HG03039 (cell line): Measurements from ENCODE around the gene TBC1D8.
A peak's percentile ranks its signal among the peaks of the same experiment; 100 is the strongest.

Experiments used
- ATAC-seq: cut with Tn5 transposase; IDR thresholded peaks from one replicate; pipeline ENCODE4 v1.9.1; 2021; ENCODE audit warnings: mild to moderate bottlenecking, moderate library complexity; ENCODE audit not compliant: unreplicated experiment

TBC1D8 gene

DNA sequence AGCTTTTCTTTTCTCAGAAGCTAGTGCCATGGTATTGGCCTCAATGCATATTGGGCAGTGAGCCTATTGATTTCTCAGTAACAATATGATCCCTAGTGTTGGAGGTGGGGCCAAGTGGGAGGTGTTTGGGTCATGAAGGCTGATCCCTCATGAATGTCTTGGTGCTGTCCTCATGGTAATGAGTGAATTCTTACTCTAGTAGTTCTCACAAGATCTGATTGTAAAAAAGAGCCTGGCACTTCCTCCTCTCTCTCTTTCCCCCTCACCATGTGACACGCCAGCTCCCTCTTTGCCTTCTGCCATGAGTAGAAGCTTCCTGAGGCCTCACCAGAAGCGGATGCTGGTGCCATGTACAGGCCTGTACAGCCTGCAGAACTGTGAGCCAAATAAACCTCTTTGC, 12.8 kb upstream of the TBC1D8 start:
- ATAC-seq, result no peak

DNA sequence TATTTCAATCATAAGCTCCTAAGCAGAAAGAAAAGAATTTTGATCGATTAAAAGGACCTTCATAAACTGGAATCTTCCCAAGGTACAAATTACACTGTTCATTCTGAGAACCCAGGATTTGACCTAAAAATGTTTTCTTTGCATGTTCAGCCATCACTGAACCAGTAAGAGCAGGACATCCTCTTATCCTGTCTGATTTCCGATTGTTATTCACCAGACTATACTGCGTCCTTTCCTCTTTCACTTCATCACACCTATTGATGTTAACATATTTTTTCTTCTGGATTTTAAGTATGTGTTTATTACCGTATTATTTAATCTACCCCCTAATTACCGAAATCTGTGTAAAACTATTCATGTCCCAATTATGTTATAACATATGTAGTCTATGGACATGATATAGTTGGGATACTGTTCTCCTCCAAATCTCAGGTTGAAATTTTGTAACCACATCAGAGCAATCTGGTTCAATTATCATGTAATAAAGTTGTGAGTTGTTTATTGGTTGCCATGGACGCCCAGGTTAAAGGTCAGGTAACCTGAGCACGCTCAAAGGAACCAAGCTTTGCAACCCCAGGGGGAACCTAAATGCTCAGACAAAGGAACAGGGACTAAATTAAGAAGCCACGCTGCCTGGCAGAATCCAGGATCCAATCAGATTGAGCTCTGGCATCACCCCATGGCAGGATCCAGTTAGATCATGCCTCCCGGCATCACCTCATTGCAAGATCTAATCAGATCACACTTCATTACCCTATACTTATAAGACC, 11.6 kb upstream of the TBC1D8 start:
- no peak for ATAC-seq

GRCh38 chr2:101161658-101162057, 10.5 kb upstream of the TBC1D8 start:
- no peak for ATAC-seq

- no peak for ATAC-seq
Measured at GRCh38 chr2:101160454-101160853, 9.3 kb upstream of the TBC1D8 start.

DNA sequence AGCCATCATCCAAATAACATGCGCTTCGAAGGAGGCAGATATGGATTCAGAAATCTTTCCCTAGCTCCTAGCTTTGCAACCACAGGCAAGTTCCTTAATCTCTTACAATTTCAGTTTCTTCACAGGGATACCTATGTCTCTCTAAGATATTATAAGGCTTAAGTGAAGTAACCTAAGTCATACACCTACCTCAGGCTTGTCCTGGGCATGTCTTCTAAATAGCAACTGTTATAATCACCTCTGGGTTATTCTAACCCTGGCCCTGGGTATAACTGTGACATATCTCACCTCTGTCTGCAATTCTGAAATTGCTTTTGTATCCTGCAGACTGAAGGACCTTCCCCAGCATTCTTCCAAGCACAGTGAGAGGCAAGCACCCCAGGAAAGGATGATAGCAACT, 8.3 kb upstream of the TBC1D8 start:
- ATAC-seq, result no peak

DNA sequence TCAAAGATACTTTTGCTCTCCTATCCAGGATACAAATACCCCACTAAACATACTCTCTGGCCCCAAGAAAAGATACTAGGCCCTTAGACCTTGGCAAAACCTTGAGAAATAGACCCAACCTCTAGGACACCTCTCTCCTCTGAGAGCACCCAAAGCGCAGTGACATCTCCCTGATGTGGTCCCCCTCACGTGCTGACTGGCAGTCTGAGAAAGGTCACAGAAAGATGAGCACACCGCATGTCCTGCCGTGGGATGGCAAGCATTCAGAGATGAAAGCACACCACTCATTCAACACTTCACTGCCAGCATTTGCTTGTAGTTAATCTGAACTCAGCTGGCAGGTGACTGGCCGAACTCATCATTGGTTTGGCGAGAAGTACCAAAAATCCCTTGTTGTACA, 6.1 kb upstream of the TBC1D8 start:
- no peak for ATAC-seq

DNA sequence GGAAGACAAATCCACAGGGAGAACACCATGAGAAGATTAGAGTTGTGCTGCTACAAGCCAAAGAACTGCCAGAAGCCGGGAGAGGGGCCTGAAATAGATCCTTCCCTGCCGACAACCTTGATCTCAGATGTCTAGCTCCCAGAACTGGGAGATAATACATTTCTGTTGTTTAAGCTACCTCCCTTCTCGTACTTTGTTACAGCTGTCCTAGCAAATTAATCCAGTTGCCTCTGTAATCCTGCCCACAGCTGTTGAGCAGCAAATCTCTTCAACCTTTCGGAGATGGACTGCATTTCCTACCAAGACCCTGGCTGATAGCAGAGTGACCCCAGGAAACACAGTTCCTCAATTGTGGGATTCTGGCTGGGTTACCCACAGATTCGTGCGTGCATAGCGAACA, 2.6 kb upstream of the TBC1D8 start:
- ATAC-seq, result no peak

DNA sequence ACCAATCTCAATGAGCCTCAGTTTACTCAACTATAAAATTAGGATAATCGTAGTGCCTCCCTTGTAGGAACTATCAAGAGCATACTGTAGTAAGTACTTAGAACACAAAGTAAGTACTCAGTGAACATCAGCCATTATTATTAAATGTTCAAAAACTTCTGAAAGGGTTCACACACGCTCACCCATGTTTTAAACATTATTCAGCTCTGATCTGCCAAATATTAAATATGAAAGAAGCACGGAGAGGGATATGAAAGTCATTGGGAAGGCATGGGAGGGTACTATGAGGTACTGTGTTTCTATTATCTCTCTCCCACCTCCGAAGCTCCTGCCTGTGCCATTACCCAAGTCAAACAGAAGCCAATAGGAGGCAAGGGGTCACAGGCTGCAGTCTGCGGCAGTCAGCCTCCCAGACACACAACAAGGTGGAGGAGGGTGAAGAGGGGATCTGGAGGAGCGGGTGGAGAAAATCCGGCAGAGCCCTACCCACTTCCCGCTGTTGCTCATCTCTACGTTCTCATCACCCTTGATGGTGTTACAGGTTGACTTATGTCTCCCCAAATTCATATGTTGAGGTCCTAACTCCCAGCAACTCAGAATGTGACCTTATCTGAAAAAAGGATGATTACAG, 2.0 kb upstream of the TBC1D8 start:
- no peak for ATAC-seq

GRCh38 chr2:101152272-101153076, 1.3 kb upstream of the TBC1D8 start:
- no peak for ATAC-seq

GRCh38 chr2:101151859-101152271, 683 bp upstream of the TBC1D8 start:
- ATAC-seq, result no peak

DNA sequence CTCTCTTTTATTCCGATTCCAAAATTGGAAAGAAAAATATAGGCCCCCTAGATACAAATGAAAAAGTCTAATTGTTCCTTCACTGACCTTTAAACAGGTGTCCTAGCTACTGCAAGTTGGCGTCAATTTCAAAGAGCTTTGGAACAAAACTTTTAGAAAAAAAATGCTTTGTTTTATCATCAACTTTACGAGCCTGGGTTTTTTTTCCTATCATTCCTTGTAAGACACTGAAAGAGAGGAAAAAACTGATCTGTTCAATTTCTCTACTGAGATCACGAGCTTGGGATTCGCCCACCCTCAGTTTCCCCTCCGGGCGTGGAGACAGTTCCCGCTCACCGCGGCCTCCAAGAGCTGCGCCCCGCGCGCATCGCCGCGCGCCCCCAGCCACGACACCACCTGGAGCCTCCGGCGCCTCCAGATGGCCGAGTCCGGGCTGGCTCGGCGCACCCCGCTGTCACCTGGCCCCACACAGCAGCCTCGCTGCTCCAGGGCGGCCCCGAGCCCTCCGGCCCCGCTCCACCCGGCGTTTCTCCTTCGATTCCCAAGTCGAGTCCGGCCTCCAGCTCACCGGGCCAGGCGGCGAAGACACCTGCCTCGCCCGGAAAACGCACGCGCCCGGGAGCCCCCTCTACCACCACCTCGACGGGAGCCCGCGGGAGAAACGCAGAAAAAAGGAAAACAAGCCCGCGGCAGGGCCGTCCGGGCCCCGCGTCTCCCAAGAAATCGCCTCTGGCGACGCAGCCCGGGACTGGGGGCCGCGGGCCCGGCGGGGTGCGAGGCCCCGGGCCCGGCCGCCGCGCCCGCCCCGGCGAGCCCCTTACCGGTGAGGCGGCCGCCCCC, 656 bp downstream of the TBC1D8 start:
- peak; percentile 17 for ATAC-seq

DNA sequence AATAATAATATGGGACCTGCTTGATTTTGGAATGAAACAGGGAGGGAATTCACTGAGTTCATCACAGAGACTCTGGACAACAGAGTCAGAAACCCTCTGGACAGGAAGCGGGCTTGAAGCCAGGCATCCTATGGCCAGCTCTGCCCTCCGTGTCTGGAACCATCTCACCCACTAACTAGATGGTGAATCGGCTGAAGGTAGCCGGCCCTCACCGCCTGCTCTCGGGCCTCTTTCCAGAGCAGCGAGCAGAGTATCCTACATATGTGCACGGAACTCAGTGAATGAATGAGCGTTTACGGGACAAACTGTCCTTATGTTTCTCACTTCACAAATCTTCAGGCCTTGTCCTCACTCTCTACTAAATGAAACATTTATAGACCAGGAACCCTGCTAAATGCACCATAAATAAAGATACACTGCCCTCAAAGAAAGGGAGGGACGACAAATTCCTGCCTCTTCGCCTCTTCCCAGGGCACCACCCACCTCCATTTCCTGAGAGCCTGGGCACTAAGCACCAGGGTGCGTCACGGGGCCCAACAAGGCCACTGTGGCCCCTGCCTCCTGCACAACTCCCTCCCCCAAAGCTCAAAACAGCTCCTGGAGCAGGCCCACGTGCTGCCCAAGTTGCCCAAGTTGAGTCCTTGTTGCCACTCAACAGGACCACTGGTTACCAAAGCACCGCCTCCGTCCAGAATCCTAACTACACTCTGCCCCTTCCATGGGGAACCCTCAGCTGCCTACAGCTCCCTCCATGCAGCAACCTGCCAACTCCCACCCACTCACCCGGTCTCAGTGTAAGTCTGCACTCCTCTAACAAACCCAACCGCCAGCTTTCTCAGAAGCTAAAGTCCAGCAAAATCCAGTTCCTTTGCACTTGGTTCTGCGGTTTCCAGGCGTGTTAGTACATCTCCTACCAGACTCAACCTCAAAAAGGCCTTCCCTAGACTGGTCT, 1.7 kb downstream of the TBC1D8 start:
- no peak for ATAC-seq

DNA sequence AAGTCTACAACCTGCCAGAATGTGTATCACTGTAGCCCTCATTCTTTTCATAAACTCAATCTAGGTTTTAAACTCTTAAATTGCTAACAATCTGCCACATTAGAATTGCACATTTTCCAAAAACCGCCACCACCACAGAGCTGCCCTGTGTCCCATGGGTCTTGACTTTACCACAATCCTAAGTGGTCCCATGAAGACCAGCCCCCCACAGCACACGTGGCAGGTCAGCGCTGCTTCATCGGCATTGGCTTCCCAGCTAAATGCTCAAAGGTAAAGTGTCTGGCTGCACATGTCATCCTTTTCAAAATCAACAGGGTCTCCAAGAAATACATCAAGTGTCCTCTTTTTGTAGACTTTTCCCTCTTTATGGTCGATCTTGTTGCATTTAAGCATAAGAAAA, 2.4 kb downstream of the TBC1D8 start:
- no peak for ATAC-seq

- no peak for ATAC-seq
Measured at GRCh38 chr2:101147971-101148370, 3.2 kb downstream of the TBC1D8 start.

DNA sequence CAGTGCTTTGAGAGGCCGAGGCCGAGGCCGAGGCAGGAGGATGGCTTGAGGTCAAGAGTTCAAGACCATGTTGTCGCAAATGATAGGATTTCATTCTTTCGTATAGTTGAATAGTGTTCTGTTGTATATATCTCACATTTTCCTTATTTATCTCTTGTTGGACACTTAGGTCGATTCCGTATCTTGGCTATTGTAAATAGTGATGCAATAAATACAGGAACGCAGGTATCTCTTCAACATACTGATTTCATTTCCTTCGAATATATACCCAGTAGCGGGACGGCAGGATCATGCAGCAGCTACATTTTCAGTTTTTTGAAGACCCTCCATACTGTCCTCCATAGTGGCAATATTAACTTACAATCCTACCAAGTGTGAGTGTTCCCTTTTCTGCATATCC, 4.1 kb downstream of the TBC1D8 start:
- ATAC-seq, result no peak

DNA sequence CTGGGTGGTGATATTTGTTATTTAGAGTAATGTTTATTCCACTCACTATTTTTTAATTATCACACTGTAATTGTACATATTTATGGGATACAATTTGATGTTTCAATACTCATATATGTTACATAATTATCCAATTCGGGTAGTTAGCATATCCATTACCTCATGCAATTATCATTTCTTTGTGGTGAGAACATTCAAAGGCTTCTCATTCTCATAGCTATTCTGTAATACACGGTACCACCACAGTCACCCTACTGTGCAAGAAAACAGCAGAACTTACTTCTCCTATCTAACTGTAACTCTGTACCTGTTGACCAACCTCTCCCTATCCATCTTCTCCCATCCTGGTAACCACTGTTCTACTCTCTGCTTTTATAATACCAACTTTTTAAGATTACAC, 4.6 kb downstream of the TBC1D8 start:
- no peak for ATAC-seq

GRCh38 chr2:101145406-101145805, 5.8 kb downstream of the TBC1D8 start:
- no peak for ATAC-seq

- no peak for ATAC-seq
Measured at GRCh38 chr2:101142163-101142562, 9.0 kb downstream of the TBC1D8 start.

DNA sequence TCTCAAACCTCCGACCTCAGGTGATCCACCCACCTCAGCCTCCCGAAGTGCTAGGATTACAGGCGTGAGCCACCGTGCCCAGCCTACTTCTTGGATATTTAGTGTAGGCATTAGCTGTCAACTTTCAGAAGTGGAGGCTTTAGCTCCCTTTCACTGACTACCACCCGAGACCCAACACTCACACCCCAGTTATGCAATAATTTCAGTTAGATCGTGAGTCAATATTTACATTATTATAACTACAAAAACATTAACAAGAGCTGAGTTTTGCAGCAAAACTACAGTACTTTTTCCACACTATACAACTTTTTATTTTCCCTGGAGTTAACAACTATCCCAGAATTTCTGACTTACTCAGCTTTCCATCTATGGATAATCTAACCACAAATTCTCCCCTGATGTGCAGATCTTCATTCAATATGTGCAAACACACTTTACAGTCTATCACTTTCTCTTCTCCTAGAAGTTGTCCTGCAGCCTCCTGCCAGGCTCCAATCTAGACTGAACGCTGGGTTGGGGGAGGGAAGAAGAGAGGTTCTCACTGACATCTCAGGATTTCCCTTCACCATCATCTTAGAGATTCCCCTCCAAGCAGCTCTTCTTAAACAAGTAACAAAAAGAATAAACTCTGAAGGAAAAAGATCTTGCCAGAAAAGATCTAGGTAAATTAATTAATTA, 10.1 kb downstream of the TBC1D8 start:
- no peak for ATAC-seq
